Type B pancreatic cell (in vitro differentiated cells): ENCODE results near the gene TEX19. TPM values are rescaled to one million over a fixed set of nuclear protein-coding genes. Genes with fewer than 3 reads are reported as not detected.

ENCODE experiments used
- DNase-seq: peaks from one replicate; pipeline ENCODE4 v3.0.0; 2021; ENCODE audit warnings: mixed read lengths; ENCODE audit not compliant: unreplicated experiment; ENCODE audit errors: extremely low spot score
- H3K27ac Mint-ChIP-seq: 2 replicates; pipeline ENCODE4 v1.8.0; 2021; ENCODE audit warnings: mild to moderate bottlenecking, mixed read lengths
- H3K27me3 Mint-ChIP-seq: 2 replicates; pipeline ENCODE4 v1.8.0; 2021; ENCODE audit warnings: mixed read lengths
- H3K36me3 Mint-ChIP-seq: 2 replicates; pipeline ENCODE4 v1.8.0; 2021; ENCODE audit warnings: mixed read lengths
- H3K4me1 Mint-ChIP-seq: one replicate; pipeline ENCODE4 v1.8.0; 2021; ENCODE audit warnings: mixed read lengths; ENCODE audit not compliant: unreplicated experiment
- H3K4me3 Mint-ChIP-seq: 2 replicates; pipeline ENCODE4 v1.8.0; 2021; ENCODE audit warnings: mild to moderate bottlenecking, mixed read lengths
- H3K9me3 Mint-ChIP-seq: 2 replicates; pipeline ENCODE4 v1.8.0; 2021; ENCODE audit warnings: mixed read lengths
- long read RNA-seq: library from polyadenylated mRNA; unstranded; transcript quantifications from one replicate; pipeline ENCODE4 v2.0.0, GENCODE V29; 2020
- total RNA-seq: library from RNA; stranded (reverse); gene quantifications from 2 replicates; pipeline ENCODE4 v1.2.1, GENCODE V29; 2021; ENCODE audit warnings: low replicate concordance
- TF ChIP-seq, protein P1 (sequence below): fragments of 200-600 bp; sonication (generic); conservative IDR thresholded peaks from 2 replicates; pipeline ENCODE4 v1.5.0; 2021; ENCODE audit warnings: antibody characterized with exemption, mild to moderate bottlenecking

TEX19 gene, protein sequence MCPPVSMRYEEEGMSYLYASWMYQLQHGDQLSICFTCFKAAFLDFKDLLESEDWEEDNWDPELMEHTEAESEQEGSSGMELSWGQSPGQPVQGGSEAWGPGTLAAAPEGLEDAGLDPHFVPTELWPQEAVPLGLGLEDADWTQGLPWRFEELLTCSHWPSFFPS
- total RNA-seq, result 0.14 TPM in 1 of 2 replicates, not detected in the other
- long read RNA-seq, result 0 reads

DNA sequence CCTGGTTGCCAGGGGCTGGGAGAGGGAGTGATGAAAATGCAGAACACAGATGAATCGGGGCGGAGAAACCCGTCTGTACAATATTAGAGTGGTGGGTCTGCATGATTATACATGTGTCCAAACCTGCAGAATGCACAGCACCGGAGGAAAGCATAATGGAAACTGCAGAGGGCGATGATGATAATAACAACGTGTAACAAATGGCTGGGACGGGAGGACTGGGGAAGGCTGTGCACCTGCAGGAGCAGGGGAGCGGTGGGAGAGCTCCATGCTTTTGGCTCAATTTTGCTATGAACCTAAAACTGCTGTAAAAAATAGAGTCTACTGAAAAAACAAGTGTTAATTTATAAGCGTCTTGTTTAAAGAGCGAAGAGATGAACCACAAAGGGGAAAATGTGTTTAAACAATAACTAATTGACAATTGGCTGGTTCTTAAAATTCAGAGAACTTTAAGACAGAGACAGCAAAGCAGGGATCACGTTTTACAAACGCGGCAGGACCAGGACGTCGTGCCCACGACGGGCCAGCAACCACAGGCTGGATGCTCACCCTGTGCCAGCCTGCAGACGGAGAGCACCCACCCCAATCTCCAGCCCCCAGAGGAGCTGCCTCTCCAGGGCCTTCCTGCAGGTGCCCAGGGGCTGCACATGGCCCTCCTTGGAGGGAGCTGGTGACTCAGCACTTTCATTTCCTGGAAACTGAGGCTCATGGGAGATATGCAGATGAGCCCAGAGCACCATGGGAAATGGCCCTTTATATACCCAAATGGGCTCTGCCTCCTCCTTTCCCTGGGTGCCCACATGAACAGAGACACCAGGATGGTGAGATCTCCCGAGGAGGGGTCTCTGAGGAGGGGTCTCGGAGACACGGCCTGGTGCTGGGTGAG lies at the start of gene TEX19:
Gene TEX19, plus strand, starts transcription at position 783 of the 886 bp plus-strand sequence. CDS start 2,904 bp downstream, outside the sequence.
- no peak for DNase-seq
- Mint-ChIP-seq H3K4me3 (no peak within 1 kb of the TSS), H3K4me1 (peaks cover 8% of the 10 kb centered on the region), H3K27ac (no peak within 1 kb of the TSS), H3K9me3 (no peaks in the 10 kb centered on the region), H3K36me3 (no peaks in the 10 kb centered on the region), H3K27me3 (peaks cover 16% of the 10 kb centered on the region)
- TF ChIP-seq, protein P1, sequence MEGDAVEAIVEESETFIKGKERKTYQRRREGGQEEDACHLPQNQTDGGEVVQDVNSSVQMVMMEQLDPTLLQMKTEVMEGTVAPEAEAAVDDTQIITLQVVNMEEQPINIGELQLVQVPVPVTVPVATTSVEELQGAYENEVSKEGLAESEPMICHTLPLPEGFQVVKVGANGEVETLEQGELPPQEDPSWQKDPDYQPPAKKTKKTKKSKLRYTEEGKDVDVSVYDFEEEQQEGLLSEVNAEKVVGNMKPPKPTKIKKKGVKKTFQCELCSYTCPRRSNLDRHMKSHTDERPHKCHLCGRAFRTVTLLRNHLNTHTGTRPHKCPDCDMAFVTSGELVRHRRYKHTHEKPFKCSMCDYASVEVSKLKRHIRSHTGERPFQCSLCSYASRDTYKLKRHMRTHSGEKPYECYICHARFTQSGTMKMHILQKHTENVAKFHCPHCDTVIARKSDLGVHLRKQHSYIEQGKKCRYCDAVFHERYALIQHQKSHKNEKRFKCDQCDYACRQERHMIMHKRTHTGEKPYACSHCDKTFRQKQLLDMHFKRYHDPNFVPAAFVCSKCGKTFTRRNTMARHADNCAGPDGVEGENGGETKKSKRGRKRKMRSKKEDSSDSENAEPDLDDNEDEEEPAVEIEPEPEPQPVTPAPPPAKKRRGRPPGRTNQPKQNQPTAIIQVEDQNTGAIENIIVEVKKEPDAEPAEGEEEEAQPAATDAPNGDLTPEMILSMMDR, result no peak

DNA sequence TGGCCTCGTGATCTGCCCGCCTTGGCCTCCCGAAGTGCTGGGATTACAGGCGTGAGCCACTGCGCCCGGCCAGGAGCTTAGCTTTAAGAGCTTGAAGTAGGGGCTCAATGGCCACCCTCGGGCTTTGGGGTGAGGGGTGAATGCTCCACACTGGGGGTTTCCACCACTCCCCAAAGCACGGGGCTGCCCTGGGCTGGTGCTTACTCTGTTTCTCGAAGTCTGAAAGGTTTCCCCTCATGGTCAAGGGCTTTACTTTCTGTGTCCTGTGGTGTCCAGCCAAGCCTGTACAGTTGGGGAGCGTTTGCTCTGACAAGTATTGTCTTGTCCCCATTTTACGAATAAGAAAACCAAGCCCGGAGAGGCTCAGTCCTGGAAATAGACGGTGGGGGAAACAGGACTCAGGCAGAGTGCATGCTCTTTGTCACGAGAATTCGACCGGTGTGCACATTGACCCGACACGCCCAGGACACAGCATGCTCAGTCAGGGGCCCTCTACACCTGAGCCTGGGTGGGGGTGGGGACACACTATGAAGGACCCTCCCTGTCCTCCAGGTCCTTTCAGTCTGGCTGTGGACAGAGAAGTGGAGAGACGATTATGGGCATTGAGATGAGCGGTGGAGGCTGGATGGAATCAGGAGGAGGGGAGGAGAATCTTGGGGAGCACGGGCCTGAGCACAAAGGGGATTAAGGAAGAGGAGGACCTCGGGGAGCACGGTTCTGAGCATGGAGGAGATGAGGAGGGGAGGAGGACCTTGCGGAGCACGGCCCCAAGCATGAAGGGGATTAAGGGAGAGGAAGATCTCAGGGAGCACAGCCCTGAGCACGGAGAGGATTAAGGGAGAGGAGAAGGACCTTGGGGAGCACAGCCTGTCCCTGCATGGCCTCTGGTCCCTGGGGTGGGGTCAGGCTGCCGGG lies 49.1 kb upstream of the TEX19 start:
- Mint-ChIP-seq H3K36me3 (no peaks in the 10 kb centered on the region), H3K27me3 (peaks cover 7% of the 10 kb centered on the region), H3K27ac (peak overlapping the region; percentile 27), H3K4me1 (no peaks in the 10 kb centered on the region), H3K9me3 (no peaks in the 10 kb centered on the region), H3K4me3 (no peak overlapping the region)
- TF ChIP-seq, protein P1, result no peak
- DNase-seq, result no peak

DNA sequence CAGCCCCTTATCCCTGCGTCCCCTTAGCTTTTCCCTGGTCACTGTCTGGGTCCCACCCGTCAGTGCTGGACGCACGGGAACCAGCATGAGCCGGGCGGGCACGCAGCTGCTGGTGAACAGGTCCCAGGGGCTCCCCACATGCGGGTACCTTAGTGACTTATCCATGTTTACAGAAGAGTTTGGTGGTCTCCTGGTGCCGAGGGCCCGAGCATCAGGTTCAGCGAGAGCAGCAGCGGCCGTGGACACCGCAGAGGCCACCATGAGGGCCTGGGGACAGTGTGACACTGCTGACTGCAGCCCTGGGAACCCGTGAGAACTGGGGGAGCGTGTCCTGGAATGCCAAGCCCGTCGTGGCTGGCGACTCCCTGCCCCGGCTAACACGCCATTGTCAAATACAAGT lies 48.2 kb upstream of the TEX19 start:
- no peak overlapping the region for H3K27ac Mint-ChIP-seq
- peaks cover 7% of the 10 kb centered on the region for H3K27me3 Mint-ChIP-seq
- no peaks in the 10 kb centered on the region for H3K9me3 Mint-ChIP-seq
- H3K36me3 Mint-ChIP-seq, result no peaks in the 10 kb centered on the region
- TF ChIP-seq, protein P1, result no peak
- no peak for DNase-seq
- no peak overlapping the region for H3K4me3 Mint-ChIP-seq
- peaks cover 4% of the 10 kb centered on the region for H3K4me1 Mint-ChIP-seq

DNA sequence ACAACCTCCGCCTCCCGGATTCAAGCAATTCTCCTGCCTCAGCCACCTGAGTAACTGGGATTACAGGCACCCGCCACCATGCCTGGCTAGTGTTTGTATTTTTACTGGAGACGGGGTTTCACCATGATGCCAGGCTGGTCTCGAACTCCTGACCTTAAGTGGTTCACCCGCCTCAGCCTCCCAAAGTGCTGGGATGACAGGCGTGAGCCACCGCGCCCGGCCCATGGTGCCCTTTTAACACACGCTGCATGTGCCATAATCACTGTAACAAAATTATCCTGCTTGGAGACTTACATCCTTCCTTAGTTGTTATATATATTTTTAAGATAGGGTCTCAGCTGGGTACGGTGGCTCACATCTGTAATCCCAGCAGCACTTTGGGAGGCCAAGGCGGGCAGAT lies 47.1 kb upstream of the TEX19 start:
- TF ChIP-seq, protein P1, result no peak
- H3K9me3 Mint-ChIP-seq, result no peaks in the 10 kb centered on the region

More for the DNA sequence above, 47.1 kb upstream of the TEX19 start:
- Mint-ChIP-seq H3K36me3 (no peaks in the 10 kb centered on the region), H3K27me3 (peaks cover 7% of the 10 kb centered on the region), H3K27ac (no peak overlapping the region), H3K4me1 (peaks cover 6% of the 10 kb centered on the region), H3K4me3 (no peak overlapping the region)
- no peak for DNase-seq
